ENCODE measurements around the gene PCDH9. TPM values are rescaled to one million over a fixed set of nuclear protein-coding genes. Genes with fewer than 3 reads are reported as not detected.

PCDH9 gene
- total and polyA plus RNA-seq, 8 donors = 2.0 to 11.6 (median 3.1) TPM

DNA sequence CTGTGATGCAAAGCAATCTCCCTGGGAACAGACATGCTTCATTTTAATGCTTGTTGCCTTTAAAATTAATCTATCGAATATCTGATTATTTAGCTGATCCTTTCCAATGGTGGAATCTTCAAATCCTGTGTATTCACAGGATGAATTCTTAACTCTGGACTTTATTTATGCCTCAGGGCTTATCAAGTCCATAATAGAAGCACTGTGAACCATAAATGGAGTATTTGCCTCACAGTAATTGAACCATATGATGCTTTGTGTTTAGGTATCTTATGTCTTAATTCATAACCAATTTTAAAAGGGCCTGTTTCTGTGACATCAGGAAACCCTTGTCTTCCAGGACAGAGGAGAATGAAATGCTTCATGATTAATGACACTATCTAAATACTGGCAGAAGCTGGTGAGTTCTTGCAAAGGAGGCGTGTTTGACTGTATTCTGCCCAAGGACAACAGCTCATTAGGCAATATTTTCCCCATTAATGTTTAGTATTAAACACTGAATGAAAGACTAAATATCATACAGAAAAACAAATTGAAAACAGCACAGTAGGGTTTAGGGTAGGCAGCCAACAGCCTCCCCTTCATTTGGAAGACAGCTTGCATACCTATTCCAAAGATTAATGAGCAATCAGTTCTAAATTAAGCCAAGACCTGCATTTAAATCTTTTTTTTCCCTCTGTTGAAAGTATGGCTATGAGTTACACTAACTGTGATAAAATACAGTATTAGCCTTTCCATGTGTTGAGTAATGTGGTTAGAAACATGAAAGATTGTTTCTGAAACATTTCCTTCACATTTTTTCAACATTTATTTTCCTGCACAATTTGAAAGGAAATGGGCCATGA is 709.4 kb downstream of the PCDH9 start:
- no peak overlapping the region for H3K27ac ChIP-seq
- intact Hi-C loops (cut with DNase I) = no loop called here
- H3K36me3 ChIP-seq = no peaks in the 10 kb centered on the region
- no peaks in the 10 kb centered on the region for H3K9me3 ChIP-seq
- H3K4me3 ChIP-seq = no peak overlapping the region
- TF ChIP-seq, protein P1, sequence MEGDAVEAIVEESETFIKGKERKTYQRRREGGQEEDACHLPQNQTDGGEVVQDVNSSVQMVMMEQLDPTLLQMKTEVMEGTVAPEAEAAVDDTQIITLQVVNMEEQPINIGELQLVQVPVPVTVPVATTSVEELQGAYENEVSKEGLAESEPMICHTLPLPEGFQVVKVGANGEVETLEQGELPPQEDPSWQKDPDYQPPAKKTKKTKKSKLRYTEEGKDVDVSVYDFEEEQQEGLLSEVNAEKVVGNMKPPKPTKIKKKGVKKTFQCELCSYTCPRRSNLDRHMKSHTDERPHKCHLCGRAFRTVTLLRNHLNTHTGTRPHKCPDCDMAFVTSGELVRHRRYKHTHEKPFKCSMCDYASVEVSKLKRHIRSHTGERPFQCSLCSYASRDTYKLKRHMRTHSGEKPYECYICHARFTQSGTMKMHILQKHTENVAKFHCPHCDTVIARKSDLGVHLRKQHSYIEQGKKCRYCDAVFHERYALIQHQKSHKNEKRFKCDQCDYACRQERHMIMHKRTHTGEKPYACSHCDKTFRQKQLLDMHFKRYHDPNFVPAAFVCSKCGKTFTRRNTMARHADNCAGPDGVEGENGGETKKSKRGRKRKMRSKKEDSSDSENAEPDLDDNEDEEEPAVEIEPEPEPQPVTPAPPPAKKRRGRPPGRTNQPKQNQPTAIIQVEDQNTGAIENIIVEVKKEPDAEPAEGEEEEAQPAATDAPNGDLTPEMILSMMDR (IDR thresholded peaks at IDR 0.05) = no peak
- H3K27me3 ChIP-seq = no peaks in the 10 kb centered on the region
- DNase-seq (no peak), ATAC-seq (no peak)
- no peaks in the 10 kb centered on the region for H3K4me1 ChIP-seq

DNA sequence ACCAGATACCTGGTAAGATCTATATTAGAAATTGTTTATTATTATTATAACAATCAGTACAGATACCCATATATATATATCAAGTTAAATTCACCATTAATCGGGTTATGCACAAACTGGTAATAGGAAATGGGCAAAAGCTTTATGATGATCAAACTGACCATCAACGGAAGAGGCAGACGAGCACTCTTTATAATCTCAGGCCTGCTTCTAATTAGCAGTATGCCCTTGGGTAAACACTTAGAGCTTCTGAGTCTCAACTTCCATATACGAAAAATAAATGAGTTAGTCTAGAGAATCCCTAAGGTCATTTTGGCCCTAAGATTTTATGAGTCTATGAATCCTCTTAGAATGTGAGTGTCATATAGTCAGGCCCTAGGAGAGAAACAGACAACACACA is 710.9 kb downstream of the PCDH9 start:
- no peak for ATAC-seq
- no peaks in the 10 kb centered on the region for H3K27me3 ChIP-seq
- no peaks in the 10 kb centered on the region for H3K9me3 ChIP-seq
- H3K4me1 ChIP-seq = no peaks in the 10 kb centered on the region
- intact Hi-C loops (cut with DNase I) = no loop called here
- no peaks in the 10 kb centered on the region for H3K36me3 ChIP-seq
- H3K27ac ChIP-seq = no peak overlapping the region
- DNase-seq = no peak
- TF ChIP-seq, protein P1 (IDR thresholded peaks at IDR 0.05) = no peak
- no peak overlapping the region for H3K4me3 ChIP-seq

DNA sequence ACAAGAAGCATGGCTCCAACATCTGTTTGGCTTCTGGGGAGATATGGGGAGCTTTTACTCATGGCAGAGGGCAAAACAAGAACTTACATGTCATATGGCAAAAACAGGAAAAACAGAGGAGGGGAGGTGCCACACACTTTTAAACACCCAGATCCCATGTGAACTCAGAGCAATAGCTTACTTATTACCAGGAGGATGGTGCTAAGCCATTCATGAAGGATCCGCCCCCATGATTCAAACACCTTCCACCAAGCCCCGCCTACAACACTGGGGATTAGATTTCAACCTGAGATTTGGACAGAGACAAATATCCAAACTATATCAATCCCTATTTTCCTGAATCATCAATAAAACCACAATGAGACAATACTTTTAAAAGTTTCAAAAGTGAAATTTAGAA is 712.1 kb downstream of the PCDH9 start:
- ATAC-seq = no peak
- Histone ChIP-seq H3K9me3 (no peaks in the 10 kb centered on the region), H3K4me1 (no peaks in the 10 kb centered on the region), H3K4me3 (no peak overlapping the region), H3K27me3 (no peaks in the 10 kb centered on the region), H3K36me3 (no peaks in the 10 kb centered on the region), H3K27ac (no peak overlapping the region)
- DNase-seq = no peak
- intact Hi-C loops (cut with DNase I) = no loop called here
- TF ChIP-seq, protein P1 (IDR thresholded peaks at IDR 0.05) = no peak

DNA sequence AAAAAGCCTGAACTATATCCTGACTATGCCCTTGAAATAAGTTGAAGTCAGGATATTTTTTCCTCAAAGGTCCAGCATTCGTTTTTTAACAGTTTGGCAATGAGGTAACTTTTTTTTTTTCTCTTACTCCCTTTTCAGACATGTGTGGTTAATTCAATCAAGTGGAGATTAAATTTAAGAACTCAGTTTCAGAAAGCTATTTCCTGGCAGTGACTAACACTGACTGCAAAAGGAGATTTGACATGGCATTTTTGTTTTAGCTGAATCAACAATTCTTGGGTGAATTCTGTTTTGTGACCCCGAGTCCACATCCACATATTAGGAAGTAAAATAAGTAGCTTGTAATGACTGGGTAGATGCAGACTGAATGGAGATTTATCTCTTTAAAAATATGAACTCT is 716.4 kb downstream of the PCDH9 start:
- ATAC-seq = no peak
- no peak for DNase-seq
- Histone ChIP-seq H3K27ac (no peak overlapping the region), H3K36me3 (no peaks in the 10 kb centered on the region), H3K4me1 (no peaks in the 10 kb centered on the region), H3K9me3 (no peaks in the 10 kb centered on the region), H3K4me3 (no peak overlapping the region), H3K27me3 (no peaks in the 10 kb centered on the region)
- TF ChIP-seq, protein P1 (IDR thresholded peaks at IDR 0.05) = no peak
- intact Hi-C loops (cut with DNase I) = no loop called here

DNA sequence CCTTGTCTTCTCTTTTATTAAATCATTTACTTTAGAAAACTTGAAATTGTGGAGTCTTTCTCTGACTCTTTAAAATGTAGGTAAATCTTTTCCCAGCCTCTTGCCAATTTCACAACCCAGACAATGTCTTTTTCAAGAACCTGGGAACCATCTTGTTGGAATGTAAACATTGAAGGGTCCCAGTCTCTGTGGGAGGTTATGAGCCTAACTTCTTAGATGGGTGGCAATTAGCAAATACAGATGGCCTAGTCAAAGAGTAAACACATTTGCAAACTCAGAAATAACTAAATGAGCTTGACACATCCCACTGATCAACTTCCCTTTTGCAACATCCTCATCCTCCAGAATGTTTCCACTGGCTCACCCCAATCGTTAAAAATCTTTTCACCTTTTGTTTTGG is 721.0 kb downstream of the PCDH9 start:
- Histone ChIP-seq H3K36me3 (no peaks in the 10 kb centered on the region), H3K27me3 (no peaks in the 10 kb centered on the region), H3K27ac (no peak overlapping the region), H3K9me3 (no peaks in the 10 kb centered on the region), H3K4me3 (no peak overlapping the region), H3K4me1 (no peaks in the 10 kb centered on the region)
- ATAC-seq (no peak), DNase-seq (no peak)
- TF ChIP-seq, protein P1 (IDR thresholded peaks at IDR 0.05) = no peak
- intact Hi-C loops (cut with DNase I) = no loop called here

All from left lung (tissue), 10 donors.